Hepatocyte (in vitro differentiated cells): ENCODE data around the gene DGKG. TPM values are rescaled to one million over a fixed set of nuclear protein-coding genes. Genes with fewer than 3 reads are reported as not detected.

Experiments used
- DNase-seq: peaks from one replicate; pipeline ENCODE4 v3.0.0-alpha.2; 2016; ENCODE audit warnings: low spot score
- H2AFZ ChIP-seq: fragments of 200-600 bp; sonication (generic); 2 replicates; pipeline ENCODE4 v1.6.0; 2016; ENCODE audit warnings: antibody characterized with exemption, mild to moderate bottlenecking
- H3K27ac ChIP-seq: fragments of 200-600 bp; sonication (generic); 2 replicates; pipeline ENCODE4 v1.5.1; 2016; ENCODE audit warnings: mild to moderate bottlenecking
- H3K27me3 ChIP-seq: fragments of 200-600 bp; sonication (generic); 2 replicates; pipeline ENCODE4 v1.6.1; 2016
- H3K36me3 ChIP-seq: fragments of 200-600 bp; sonication (generic); replicated peaks from 2 replicates; pipeline ENCODE4 v1.5.1; 2016; ENCODE audit warnings: low read depth; ENCODE audit not compliant: insufficient read depth
- H3K4me1 ChIP-seq: fragments of 200-600 bp; sonication (generic); 2 replicates; pipeline ENCODE4 v1.5.1; 2016; ENCODE audit warnings: mild to moderate bottlenecking, moderate library complexity; ENCODE audit not compliant: insufficient read depth
- H3K4me2 ChIP-seq: fragments of 200-600 bp; sonication (generic); 2 replicates; pipeline ENCODE4 v1.6.0; 2016
- H3K4me3 ChIP-seq: fragments of 200-600 bp; sonication (generic); 2 replicates; pipeline ENCODE4 v1.5.1; 2016; ENCODE audit warnings: mild to moderate bottlenecking
- H3K79me2 ChIP-seq: fragments of 200-600 bp; sonication (generic); 2 replicates; pipeline ENCODE4 v1.6.0; 2017; ENCODE audit warnings: mild to moderate bottlenecking
- H3K9me2 ChIP-seq: fragments of 200-600 bp; sonication (generic); replicated peaks from 2 replicates; pipeline ENCODE4 v1.6.0; 2017; ENCODE audit warnings: mild to moderate bottlenecking; ENCODE audit not compliant: insufficient read depth
- H3K9me3 ChIP-seq: fragments of 200-600 bp; sonication (generic); 2 replicates; pipeline ENCODE4 v1.5.1; 2016; ENCODE audit warnings: low read depth, mild to moderate bottlenecking
- H4K20me1 ChIP-seq: fragments of 200-600 bp; sonication (generic); 2 replicates; pipeline ENCODE4 v1.6.0; 2016; ENCODE audit warnings: mild to moderate bottlenecking; ENCODE audit not compliant: insufficient read depth, poor library complexity, severe bottlenecking
- EZH2 ChIP-seq: fragments of 200-600 bp; sonication (generic); IDR thresholded peaks from 2 replicates; pipeline ENCODE4 v1.6.1; 2016; ENCODE audit warnings: antibody characterized with exemption, mild to moderate bottlenecking, borderline replicate concordance
- EZH2phosphoT487 ChIP-seq: fragments of 200-600 bp; sonication (generic); IDR thresholded peaks from one replicate; pipeline ENCODE4 v1.6.1; 2018; ENCODE audit warnings: antibody characterized with exemption, mild to moderate bottlenecking, low read depth, moderate library complexity; ENCODE audit not compliant: unreplicated experiment, severe bottlenecking
- WGBS: methylation state at CpG from one replicate; pipeline ENCODE4 v1.1.6; 2016; ENCODE audit warnings: low lambda C conversion rate; ENCODE audit errors: missing lambda C conversion rate; 5-methylcytosine and 5-hydroxymethylcytosine counted together
- polyA plus RNA-seq: library from polyadenylated mRNA; unstranded; fragments of >200 nt; fragmentation: Nextera tagmentation; extraction: Ambion mirVana; gene quantifications from 2 replicates; pipeline ENCODE4 v1.2.1, GENCODE V29; 2016
- total RNA-seq: library from RNA; depleted of rRNA; stranded (reverse); fragments of >200 nt; gene quantifications from 2 replicates; pipeline ENCODE4 v1.2.3, GENCODE V29; 2014
- TF ChIP-seq, protein P1 (sequence below): fragments of 200-600 bp; sonication (generic); IDR thresholded peaks from 2 replicates; pipeline ENCODE4 v1.5.1; 2016; ENCODE audit warnings: antibody characterized with exemption, mild to moderate bottlenecking; ENCODE audit not compliant: poor library complexity

Gene DGKG
- total and polyA plus RNA-seq, 2 experiments from 2014 or later, result not detected

DNA sequence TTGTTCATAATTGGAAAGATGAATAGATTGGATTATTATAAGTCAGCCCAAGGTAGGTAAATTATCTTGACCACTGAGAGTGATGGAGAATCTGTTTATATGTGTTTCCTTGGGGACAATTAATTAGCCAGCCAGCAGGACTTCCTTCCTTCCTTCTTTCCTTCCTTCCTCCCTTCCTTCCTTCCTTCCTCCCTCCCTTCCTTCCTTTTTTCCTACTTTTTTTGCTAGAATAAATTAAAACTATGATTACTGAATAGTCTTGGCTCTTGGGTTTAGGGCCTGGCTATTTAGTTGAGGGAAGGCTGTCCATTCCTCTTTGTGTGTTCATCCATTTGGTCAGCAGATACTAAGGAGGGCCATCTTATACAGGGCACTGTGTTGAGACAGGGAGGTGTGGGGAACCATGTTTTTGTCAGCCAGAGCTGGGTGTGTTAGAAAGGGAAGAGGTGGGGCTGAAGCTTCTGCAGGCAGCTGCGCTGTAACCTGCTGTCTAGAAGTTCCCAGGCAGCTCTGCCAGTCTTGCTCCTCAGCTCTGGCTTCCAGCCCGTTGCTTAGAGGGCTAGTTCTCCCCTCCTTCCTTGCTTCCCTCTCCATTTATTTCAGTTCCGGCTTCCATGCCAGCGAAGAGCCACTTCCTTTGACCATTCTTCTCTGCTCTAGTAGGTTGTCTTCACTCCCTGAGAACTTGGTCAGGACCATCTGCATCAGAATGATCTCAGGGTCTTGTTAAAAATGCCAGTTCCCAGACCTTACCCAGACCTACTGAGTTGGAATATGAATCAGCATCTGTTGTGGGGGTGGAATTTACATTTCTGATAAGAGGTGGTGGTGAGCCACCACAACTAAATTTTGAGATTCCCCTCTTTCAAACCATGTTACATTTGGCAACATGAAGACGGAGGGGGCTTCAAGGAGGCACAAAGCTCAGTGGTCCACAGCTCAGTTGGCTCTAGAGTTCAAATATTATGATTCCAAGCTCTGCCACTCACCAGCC is 113.9 kb downstream of the DGKG start:
- whole genome bisulfite sequencing, result 80% methylated on average over 5 of the region's 5 CpGs
- Histone ChIP-seq H3K27ac (no peak overlapping the region), H3K9me2 (no peaks in the 10 kb centered on the region), H3K9me3 (no peaks in the 10 kb centered on the region), H4K20me1 (no peaks in the 10 kb centered on the region), H3K27me3 (peaks cover 5% of the 10 kb centered on the region), H3K4me2 (no peak overlapping the region), H3K4me3 (no peak overlapping the region), H3K4me1 (no peaks in the 10 kb centered on the region), H2AFZ (no peak overlapping the region), H3K79me2 (no peaks in the 10 kb centered on the region), H3K36me3 (no peaks in the 10 kb centered on the region)
- no peak for DNase-seq
- TF ChIP-seq EZH2phosphoT487 (no peak), EZH2 (no peak)
- TF ChIP-seq, protein P1, sequence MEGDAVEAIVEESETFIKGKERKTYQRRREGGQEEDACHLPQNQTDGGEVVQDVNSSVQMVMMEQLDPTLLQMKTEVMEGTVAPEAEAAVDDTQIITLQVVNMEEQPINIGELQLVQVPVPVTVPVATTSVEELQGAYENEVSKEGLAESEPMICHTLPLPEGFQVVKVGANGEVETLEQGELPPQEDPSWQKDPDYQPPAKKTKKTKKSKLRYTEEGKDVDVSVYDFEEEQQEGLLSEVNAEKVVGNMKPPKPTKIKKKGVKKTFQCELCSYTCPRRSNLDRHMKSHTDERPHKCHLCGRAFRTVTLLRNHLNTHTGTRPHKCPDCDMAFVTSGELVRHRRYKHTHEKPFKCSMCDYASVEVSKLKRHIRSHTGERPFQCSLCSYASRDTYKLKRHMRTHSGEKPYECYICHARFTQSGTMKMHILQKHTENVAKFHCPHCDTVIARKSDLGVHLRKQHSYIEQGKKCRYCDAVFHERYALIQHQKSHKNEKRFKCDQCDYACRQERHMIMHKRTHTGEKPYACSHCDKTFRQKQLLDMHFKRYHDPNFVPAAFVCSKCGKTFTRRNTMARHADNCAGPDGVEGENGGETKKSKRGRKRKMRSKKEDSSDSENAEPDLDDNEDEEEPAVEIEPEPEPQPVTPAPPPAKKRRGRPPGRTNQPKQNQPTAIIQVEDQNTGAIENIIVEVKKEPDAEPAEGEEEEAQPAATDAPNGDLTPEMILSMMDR, result no peak

DNA sequence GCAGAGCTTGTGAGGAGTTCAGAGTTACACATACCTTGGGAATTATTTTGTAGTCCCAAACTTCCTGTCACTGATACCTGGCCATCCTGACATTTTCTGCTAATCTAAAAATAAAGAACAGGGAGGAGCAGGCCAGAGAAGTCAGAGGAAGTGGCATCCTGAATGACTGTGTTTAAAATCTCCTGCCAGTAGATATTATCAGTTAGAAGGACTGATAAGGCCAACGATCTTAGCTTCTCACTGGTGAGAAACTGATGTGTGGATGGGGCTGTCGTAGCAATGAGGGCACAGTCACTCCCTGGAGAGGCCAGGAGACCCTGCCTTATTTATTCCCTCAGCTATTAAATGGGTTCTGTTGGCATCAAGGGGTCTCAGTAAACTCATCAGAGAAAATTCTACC is 115.1 kb downstream of the DGKG start:
- WGBS, result 26% methylated on average over 2 of the region's 2 CpGs
- Histone ChIP-seq H3K27ac (no peak overlapping the region), H3K27me3 (no peaks in the 10 kb centered on the region), H3K79me2 (no peaks in the 10 kb centered on the region), H2AFZ (no peak overlapping the region), H3K36me3 (no peaks in the 10 kb centered on the region), H3K4me2 (no peak overlapping the region), H3K4me1 (no peaks in the 10 kb centered on the region), H4K20me1 (no peaks in the 10 kb centered on the region), H3K9me2 (no peaks in the 10 kb centered on the region), H3K4me3 (no peak overlapping the region), H3K9me3 (no peaks in the 10 kb centered on the region)
- DNase-seq, result no peak
- TF ChIP-seq, protein P1, result no peak
- no peak for TF ChIP-seq EZH2
- no peak for TF ChIP-seq EZH2phosphoT487

DNA sequence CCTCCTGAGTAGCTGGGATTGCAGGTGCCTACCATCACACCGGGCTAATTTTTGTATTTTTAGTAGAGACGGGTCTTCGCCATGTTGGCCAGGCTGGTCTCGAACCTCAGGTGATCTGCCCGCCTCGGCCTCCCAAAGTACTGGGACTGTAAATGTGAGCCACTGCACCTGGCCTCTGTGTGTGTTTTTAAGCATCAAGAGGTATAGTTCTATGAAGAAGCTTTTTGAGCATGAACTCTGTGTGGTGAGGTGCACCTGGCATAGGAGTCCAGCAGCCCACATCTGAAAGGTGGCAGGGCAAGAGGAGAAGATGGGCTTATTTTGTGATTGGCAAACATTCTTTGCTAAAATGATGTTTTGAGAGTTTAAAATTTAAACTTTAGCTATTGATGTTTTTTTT is 118.0 kb downstream of the DGKG start:
- 97% methylated on average over 6 of the region's 6 CpGs for WGBS
- Histone ChIP-seq H3K79me2 (no peaks in the 10 kb centered on the region), H3K27ac (no peak overlapping the region), H4K20me1 (no peaks in the 10 kb centered on the region), H3K9me2 (no peaks in the 10 kb centered on the region), H3K4me3 (no peak overlapping the region), H3K36me3 (no peaks in the 10 kb centered on the region), H3K9me3 (no peaks in the 10 kb centered on the region), H3K27me3 (no peaks in the 10 kb centered on the region), H2AFZ (no peak overlapping the region), H3K4me1 (no peaks in the 10 kb centered on the region), H3K4me2 (no peak overlapping the region)
- DNase-seq, result no peak
- TF ChIP-seq EZH2 (no peak), EZH2phosphoT487 (no peak)
- TF ChIP-seq, protein P1, result no peak
